Measurements from ENCODE around the gene TEX55.

TEX55 gene

GRCh38 chr3:119195151-119195476 is 49.1 kb downstream of the TEX55 start:
- no peaks in the 10 kb centered on the region for H3K79me1 ChIP-seq (ENCODE audit: low read depth, low read length)
- no peak overlapping the region for H3K23ac ChIP-seq (ENCODE audit: low read depth, low read length, poor library complexity)
- H2BK15ac ChIP-seq (ENCODE audit: low read length) = no peak overlapping the region
- no peak overlapping the region for H3K18ac ChIP-seq (ENCODE audit: low read length)
- no peak overlapping the region for H2AK5ac ChIP-seq (ENCODE audit: low read depth, low read length)
- no peak overlapping the region for H3K14ac ChIP-seq (ENCODE audit: low read length)
- H4K91ac ChIP-seq (ENCODE audit: low read depth, low read length, poor library complexity) = no peak overlapping the region
- H2AFZ ChIP-seq (ENCODE audit: low read length) = no peak overlapping the region
- H3K4ac ChIP-seq (ENCODE audit: low read length) = no peak overlapping the region
- no peaks in the 10 kb centered on the region for H3K27me3 ChIP-seq (ENCODE audit: control insufficient read depth in 3 of 3, insufficient read depth in 3 of 3, low read depth in 1 of 3, low read length in 3 of 3)
- H4K8ac ChIP-seq (ENCODE audit: low read depth, low read length) = no peak overlapping the region
- no peak overlapping the region for H2BK5ac ChIP-seq (ENCODE audit: low read length)
- no peak overlapping the region for H2BK12ac ChIP-seq (ENCODE audit: low read length)
- WGBS, 2 donors (ENCODE audit: extremely low coverage in 2 of 2, insufficient read length in 2 of 2, insufficient replicate concordance in 1 of 2) = no CpG with 5 or more reads among the region's 1 CpG
- no peak overlapping the region for H3K4me3 ChIP-seq (ENCODE audit: low read length in 2 of 2)
- H3K4me2 ChIP-seq (ENCODE audit: insufficient read depth, low read length, poor library complexity, severe bottlenecking) = no peak overlapping the region
- no peak overlapping the region for H2BK120ac ChIP-seq (ENCODE audit: low read depth, low read length)
- H3K27ac ChIP-seq (replicated peaks; ENCODE audit: low read length) = no peak overlapping the region
- DNase-seq (ENCODE audit: low spot score) = no peak
- no peaks in the 10 kb centered on the region for H3K36me3 ChIP-seq (replicated peaks in 1 of 2; ENCODE audit: control insufficient read depth in 2 of 2, insufficient read depth in 2 of 2, low read length in 2 of 2)
- no peak overlapping the region for H3K9ac ChIP-seq (ENCODE audit: low read depth, low read length, poor library complexity)
- no peaks in the 10 kb centered on the region for H3K9me3 ChIP-seq (replicated peaks in 1 of 2; ENCODE audit: control insufficient read depth in 2 of 2, insufficient read depth in 1 of 2, low read depth in 1 of 2, low read length in 2 of 2)
- H3K4me1 ChIP-seq (ENCODE audit: control insufficient read depth in 2 of 2, insufficient read depth in 1 of 2, low read depth in 1 of 2, low read length in 2 of 2) = no peaks in the 10 kb centered on the region

- Histone ChIP-seq H2AFZ (ENCODE audit: low read length) (no peak overlapping the region), H3K9me3 (replicated peaks in 1 of 2; ENCODE audit: control insufficient read depth in 2 of 2, insufficient read depth in 1 of 2, low read depth in 1 of 2, low read length in 2 of 2) (no peaks in the 10 kb centered on the region), H3K18ac (ENCODE audit: low read length) (no peak overlapping the region), H3K23ac (ENCODE audit: low read depth, low read length, poor library complexity) (no peak overlapping the region), H2BK15ac (ENCODE audit: low read length) (no peak overlapping the region), H3K9ac (ENCODE audit: low read depth, low read length, poor library complexity) (no peak overlapping the region), H3K36me3 (replicated peaks in 1 of 2; ENCODE audit: control insufficient read depth in 2 of 2, insufficient read depth in 2 of 2, low read length in 2 of 2) (no peaks in the 10 kb centered on the region), H2BK120ac (ENCODE audit: low read depth, low read length) (no peak overlapping the region), H3K4me3 (ENCODE audit: low read length in 2 of 2) (no peak overlapping the region), H4K91ac (ENCODE audit: low read depth, low read length, poor library complexity) (no peak overlapping the region), H2AK5ac (ENCODE audit: low read depth, low read length) (no peak overlapping the region), H3K27me3 (ENCODE audit: control insufficient read depth in 3 of 3, insufficient read depth in 3 of 3, low read depth in 1 of 3, low read length in 3 of 3) (no peaks in the 10 kb centered on the region), H3K14ac (ENCODE audit: low read length) (no peak overlapping the region), H4K8ac (ENCODE audit: low read depth, low read length) (no peak overlapping the region), H3K27ac (replicated peaks; ENCODE audit: low read length) (no peak overlapping the region), H3K4me1 (ENCODE audit: control insufficient read depth in 2 of 2, insufficient read depth in 1 of 2, low read depth in 1 of 2, low read length in 2 of 2) (no peaks in the 10 kb centered on the region), H2BK5ac (ENCODE audit: low read length) (no peak overlapping the region), H3K4ac (ENCODE audit: low read length) (no peak overlapping the region), H2BK12ac (ENCODE audit: low read length) (no peak overlapping the region), H3K79me1 (ENCODE audit: low read depth, low read length) (no peaks in the 10 kb centered on the region), H3K4me2 (ENCODE audit: insufficient read depth, low read length, poor library complexity, severe bottlenecking) (no peak overlapping the region)
- WGBS, 2 donors (ENCODE audit: extremely low coverage in 2 of 2, insufficient read length in 2 of 2, insufficient replicate concordance in 1 of 2) = no CpG with 5 or more reads among the region's 1 CpG
- no peak for DNase-seq (ENCODE audit: low spot score)
Observed at GRCh38 chr3:119195911-119196310, 49.9 kb downstream of the TEX55 start.

All from neuronal stem cell (in vitro differentiated cells).